GM12864 (cell line): ENCODE results near the gene GPR158.

ENCODE experiments used
- DNase-seq: peaks from one replicate; pipeline ENCODE4 v3.0.0-alpha.2; 2011; ENCODE audit warnings: low read depth
- H3K4me3 ChIP-seq: 2 replicates; pipeline ENCODE4 v1.5.1; 2011; ENCODE audit warnings: mild to moderate bottlenecking, low read depth, low read length, control low read depth
- TF ChIP-seq, protein P1 (sequence below): IDR thresholded peaks from 2 replicates; pipeline ENCODE4 v1.5.1; 2011; ENCODE audit warnings: low read depth, mild to moderate bottlenecking, moderate library complexity, low read length, control low read depth, inconsistent platforms; ENCODE audit errors: missing control alignments

Gene GPR158

DNA sequence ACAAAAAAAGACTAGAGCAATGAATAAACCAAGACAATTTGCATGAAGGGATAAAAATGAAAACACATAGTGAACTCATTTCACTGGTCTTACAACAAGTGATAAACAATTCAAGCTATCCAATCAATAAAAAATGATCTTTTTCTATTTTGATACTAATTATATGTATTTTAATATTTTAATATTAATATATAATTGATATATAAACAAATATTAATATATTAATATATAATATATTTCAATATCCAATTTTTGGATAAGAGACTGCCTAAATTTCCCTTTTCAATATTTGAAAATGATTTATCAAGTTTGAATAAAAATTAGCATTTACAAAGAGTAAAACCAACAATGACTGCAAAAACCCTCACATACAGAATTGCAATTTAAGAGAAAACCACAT, 317.9 kb downstream of the GPR158 start:
- TF ChIP-seq, protein P1, sequence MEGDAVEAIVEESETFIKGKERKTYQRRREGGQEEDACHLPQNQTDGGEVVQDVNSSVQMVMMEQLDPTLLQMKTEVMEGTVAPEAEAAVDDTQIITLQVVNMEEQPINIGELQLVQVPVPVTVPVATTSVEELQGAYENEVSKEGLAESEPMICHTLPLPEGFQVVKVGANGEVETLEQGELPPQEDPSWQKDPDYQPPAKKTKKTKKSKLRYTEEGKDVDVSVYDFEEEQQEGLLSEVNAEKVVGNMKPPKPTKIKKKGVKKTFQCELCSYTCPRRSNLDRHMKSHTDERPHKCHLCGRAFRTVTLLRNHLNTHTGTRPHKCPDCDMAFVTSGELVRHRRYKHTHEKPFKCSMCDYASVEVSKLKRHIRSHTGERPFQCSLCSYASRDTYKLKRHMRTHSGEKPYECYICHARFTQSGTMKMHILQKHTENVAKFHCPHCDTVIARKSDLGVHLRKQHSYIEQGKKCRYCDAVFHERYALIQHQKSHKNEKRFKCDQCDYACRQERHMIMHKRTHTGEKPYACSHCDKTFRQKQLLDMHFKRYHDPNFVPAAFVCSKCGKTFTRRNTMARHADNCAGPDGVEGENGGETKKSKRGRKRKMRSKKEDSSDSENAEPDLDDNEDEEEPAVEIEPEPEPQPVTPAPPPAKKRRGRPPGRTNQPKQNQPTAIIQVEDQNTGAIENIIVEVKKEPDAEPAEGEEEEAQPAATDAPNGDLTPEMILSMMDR, result no peak
- no peak overlapping the region for H3K4me3 ChIP-seq
- DNase-seq, result no peak

DNA sequence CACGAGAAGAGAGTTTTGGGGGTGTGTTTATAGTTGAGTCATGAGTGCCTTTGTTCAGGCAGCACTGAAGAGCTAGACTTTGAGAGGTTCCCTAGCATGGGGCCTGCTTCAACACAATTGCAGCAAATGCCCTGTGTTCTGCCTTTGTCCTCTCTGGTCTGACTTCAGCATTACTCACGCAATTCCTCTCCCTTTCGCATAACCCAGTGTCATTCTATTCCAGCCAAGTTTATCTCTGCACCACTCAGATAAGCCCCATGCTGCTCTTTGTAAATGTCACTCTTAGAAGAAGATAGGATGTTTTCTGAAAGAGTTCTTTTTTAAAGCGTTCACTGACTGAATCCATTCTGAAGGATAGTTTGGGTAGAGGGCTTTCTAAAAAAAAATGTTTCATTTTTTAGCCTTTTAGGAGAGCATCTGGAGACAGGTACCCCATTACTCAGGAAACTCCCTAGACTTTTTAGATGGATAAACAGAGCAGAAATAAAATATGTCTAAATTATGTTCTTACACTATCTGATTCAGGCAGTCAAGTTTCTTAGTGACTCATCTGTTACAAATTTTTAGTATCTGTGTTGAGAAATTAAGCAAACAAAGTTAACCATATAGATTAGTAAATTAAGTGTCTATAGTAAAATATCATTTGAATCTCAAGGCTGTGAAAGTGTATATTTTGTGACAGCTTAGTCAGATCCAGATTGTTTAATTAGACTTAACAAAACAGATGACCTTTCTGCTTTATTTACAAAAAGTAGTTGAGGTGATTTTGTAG, 318.5 kb downstream of the GPR158 start:
- H3K4me3 ChIP-seq, result no peak overlapping the region
- TF ChIP-seq, protein P1, result no peak
- no peak for DNase-seq

DNA sequence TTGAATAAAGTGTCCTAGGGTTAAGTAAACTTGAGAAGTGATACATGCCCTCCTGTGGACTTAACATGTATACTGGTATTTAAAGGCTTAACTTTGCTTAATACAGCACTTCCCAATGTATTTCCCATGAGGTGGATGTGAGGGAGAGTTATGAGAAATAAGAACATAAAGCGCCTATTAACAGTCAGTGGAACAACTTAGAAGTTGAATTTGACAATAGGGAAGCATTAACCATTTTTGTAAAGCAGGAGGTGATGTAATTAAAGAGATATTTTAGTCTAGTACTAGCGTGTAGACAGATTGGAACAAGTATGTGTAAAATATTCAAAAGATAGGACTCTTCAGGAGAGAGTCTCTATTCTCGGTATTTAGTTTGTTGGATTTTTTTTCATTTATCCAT, 322.4 kb downstream of the GPR158 start:
- no peak overlapping the region for H3K4me3 ChIP-seq
- TF ChIP-seq, protein P1, result no peak
- no peak for DNase-seq

DNA sequence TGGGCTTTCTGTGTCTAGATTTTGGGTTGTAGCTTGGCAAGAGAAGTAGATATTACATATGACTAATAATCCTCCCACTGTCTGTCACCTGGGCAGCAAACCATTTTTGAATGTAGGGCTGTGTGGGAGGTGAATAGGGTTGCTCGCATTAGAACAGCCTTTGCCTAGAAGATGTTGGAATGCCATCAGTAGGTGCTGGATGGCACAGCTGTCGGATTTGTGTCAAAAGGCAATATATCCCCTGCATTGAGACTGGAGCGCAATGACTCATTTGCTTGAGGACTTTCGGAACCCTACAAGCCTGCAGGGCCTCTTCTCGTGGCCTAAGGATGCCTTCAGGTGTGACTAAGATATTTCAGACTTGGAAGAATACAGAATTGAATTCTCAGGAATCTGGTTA, 323.8 kb downstream of the GPR158 start:
- no peak for DNase-seq
- no peak overlapping the region for H3K4me3 ChIP-seq
- TF ChIP-seq, protein P1, result no peak

DNA sequence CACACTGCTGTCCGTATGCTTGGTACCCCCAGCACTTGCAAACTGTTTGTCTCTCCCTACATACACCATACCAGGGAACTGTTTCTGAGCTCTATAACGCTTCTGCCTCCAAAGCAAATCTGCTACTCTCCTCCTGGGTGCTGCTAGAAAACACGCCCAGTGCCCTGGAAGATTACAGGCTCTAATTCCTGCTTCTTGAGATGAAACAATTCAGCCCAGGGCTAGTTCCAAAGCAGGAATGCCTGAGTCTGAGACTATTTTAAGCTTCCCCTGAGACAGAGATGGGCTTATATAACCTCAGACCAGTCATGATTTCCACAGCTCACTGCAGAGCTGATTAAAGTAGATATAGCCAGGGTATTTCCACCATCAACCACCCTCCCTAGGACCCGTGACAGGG, 327.1 kb downstream of the GPR158 start:
- no peak for DNase-seq
- H3K4me3 ChIP-seq, result no peak overlapping the region
- TF ChIP-seq, protein P1, result no peak

DNA sequence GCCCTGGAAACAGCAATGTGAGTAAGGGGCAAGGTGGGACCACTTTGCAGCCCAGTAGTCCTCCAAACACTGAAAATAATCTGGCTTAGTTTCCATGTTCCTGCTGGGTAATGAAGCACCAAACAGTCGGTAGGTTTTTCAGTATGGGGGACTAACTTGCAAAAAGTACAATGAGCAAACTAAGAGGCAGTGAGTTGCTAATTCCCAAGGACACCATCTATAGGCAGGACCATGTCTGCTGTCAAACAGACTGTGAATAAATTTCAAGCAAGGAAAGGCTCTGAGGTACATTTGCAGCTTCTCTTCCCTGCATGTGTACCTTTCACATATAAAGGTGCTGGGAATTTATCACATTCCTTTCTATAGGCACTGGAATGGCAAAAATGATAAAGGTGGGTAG, 327.7 kb downstream of the GPR158 start:
- no peak for DNase-seq
- no peak overlapping the region for H3K4me3 ChIP-seq
- TF ChIP-seq, protein P1, result no peak

DNA sequence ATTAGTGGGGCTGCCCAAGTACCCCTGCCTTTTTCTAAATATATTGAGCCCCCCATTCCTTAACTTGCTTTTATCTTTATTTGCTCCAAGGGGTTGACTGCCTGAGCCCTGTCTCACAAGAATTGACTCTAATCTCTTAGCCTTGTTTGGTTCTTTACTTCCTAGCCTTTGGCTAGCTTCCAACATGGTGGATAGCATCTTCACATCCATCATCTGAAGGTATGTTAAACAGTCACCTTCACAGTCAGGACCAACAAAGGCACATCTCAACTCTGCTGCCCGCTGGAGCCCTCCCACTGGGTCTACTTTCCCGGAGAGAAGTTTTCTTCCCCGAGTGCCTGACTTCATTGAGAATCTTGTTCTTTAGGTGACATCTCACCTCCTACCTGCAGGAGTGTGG, 329.5 kb downstream of the GPR158 start:
- DNase-seq, result no peak
- no peak overlapping the region for H3K4me3 ChIP-seq
- TF ChIP-seq, protein P1, result no peak
